ENCODE data around the gene TCF4.

DNA sequence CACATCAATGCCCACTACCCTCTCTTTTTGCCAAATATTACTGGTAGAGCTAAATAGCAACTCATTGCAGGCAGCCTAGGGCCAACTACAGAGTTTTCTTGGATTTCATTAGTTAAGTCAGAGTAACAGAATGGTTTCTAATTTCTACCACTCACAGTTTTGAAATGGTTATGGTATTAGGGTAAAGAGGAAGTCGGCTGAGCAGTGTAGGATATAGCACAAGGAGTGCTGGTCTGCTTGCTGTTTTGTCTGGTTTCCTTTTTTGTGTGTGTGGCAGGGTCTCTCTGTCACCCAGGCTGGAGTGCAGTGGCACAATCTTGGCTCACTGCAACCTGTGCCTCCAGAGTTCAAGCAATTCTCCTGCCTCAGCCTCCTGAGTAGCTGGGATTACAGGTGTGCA lies 339.5 kb downstream of the TCF4 start:
- TF ChIP-seq, protein P1, sequence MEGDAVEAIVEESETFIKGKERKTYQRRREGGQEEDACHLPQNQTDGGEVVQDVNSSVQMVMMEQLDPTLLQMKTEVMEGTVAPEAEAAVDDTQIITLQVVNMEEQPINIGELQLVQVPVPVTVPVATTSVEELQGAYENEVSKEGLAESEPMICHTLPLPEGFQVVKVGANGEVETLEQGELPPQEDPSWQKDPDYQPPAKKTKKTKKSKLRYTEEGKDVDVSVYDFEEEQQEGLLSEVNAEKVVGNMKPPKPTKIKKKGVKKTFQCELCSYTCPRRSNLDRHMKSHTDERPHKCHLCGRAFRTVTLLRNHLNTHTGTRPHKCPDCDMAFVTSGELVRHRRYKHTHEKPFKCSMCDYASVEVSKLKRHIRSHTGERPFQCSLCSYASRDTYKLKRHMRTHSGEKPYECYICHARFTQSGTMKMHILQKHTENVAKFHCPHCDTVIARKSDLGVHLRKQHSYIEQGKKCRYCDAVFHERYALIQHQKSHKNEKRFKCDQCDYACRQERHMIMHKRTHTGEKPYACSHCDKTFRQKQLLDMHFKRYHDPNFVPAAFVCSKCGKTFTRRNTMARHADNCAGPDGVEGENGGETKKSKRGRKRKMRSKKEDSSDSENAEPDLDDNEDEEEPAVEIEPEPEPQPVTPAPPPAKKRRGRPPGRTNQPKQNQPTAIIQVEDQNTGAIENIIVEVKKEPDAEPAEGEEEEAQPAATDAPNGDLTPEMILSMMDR (IDR thresholded peaks at IDR 0.05), result no peak
- TF ChIP-seq EZH2 (IDR thresholded peaks at IDR 0.05; ENCODE audit: borderline replicate concordance, insufficient read depth, low read depth, low read length, poor library complexity, severe bottlenecking), result no peak

Measured in B cell (primary cell).